ENCODE measurements around the gene SAP130.
A peak's percentile ranks its signal among the peaks of the same experiment; 100 is the strongest.

The SAP130 gene

GRCh38 chr2:128027801-128028667 lies at the start of gene SAP130:
SAP130 (minus strand) TSS chr2:128028059; CDS start chr2:128026292, 1,767 bp downstream.
- ATAC-seq = peak; percentile 75 to 78

- no peak for ATAC-seq
Measured at GRCh38 chr2:128076461-128077106, 48.7 kb upstream of the SAP130 start.

DNA sequence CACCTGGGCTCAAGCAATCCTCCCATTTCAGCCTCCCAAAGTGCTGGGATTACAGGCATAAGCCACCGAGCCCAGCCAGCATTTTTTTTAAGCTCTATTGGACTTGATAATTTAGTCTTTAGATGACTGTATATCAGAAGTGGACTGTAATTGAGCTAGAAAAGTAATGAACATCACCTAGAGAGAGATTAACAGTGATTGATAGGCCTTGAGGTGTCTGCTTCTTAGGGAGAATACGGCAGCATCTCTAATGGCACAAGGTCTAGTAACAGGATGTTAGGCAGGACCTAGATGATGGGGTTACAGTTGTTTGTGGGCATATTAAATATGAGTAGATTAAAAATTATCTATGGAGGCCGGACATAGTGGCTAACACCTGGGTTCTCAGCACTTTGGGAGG lies 45.4 kb upstream of the SAP130 start:
- no peak for ATAC-seq

GRCh38 chr2:128069769-128070168 lies 41.9 kb upstream of the SAP130 start:
- ATAC-seq = no peak

DNA sequence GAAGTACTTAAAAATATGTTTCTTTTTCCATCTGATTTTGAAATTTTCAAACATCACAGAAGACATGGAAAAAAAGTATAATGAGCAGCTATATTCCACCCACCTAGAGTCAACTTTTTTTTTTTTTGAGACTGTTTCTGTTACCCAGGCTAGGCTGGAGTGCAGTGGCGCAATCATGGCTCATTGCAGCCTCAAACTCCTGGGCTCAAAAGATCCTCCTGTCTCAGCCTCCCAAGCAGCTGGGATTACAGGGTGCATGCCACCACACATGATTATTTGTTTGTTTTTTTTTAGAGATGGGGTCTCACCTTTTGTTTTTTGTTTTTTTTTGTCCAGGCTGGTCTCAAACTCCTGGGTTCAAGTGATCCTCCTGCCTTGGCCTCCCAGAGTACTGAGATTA lies 36.5 kb upstream of the SAP130 start:
- no peak for ATAC-seq

DNA sequence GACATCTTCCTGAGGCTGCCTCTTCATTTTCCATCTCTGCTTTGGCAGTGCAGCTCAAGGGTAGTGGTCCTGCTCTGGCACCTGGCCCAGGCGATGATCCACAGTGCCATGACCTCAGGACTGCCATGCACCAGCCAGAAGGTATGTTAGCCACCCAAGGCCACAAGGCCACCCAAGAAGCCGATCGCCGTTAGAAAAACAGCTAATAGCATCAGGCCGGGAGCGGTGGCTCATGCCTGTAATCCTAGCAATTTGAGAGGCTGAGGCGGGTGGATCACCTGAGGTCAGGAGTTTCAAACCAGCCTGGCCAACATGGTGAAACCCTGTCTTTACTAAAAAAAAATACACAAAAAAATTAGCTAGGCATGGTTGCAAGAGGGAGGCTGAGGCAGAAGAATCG lies 34.7 kb upstream of the SAP130 start:
- no peak for ATAC-seq

- no peak for ATAC-seq
Measured at GRCh38 chr2:128058114-128058513, 30.3 kb upstream of the SAP130 start.

GRCh38 chr2:128057334-128057733 lies 29.5 kb upstream of the SAP130 start:
- no peak for ATAC-seq

DNA sequence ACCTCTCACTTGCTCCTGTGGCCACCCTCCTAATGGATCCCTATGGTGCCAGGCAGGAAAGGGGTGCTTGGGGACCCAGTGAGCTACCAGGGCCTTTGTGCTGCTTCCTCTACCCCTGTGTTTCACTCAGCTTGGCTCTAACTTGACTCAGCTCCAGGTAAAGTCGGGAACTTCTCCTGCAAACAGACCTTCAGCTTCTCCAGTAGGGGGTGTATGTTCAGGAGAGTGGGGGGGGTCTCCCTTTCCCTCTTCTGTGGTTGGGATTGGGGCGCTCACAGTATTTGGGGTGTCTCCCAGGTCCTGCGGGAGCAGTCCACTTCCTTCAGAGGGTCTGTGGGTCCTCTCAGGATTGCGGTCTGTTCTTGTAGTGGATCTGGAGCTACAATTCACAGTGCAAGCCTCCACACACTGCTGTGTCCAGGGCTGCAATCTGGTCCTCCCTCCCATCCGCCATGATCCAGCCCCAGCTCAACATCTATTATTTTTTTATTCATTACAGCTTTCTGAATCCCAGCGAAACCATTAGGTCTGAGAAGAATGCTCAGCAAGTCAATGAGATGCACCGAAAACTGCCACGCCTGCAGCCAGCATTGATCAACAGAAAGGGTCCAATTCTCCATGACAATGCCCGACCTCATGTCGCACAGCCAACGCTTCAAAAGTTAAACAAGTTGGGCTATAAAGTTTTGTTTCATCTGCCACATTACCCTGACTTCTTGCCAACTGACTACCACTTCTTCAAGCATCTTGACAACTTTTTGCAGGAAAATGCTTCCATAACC lies 26.4 kb upstream of the SAP130 start:
- no peak for ATAC-seq

DNA sequence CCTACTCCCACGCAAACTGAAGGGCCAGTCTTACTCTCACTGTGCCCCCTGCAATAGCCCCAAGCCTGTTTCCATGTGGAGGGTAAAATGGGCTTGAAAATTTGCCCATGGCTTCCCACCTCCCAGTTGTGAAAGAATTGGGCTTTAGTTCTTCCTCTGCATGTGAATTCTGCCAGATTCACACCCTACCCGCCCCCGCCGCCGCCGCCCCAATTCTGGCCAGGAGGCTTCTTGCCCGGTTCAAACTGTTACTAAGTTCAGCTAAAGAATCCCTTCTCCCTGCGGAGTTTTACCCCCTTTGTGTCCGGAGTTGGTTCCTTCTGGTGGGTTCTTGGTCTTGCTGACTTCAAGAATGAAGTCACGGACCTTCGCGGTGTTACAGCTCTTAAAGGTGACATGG lies 25.5 kb upstream of the SAP130 start:
- no peak for ATAC-seq

DNA sequence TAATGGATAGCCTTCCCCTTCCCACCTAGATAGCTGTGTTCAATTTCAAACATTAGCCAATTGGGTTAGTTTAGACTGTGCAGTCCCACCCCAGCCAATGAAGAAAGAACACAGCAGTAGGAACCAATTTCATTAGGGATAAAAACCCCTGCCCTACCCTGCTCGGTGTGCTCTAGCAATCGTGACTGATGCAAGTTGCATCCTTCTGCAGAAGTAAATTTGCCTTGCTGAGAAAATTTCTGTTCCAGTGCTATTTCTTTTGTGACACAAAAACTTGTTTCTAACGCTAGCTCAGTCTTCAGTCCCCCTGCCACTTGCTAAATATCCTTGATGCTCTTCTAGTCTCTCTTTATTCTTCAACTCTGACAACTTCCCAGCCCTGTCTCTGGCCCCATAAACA lies 15.2 kb upstream of the SAP130 start:
- ATAC-seq = no peak

DNA sequence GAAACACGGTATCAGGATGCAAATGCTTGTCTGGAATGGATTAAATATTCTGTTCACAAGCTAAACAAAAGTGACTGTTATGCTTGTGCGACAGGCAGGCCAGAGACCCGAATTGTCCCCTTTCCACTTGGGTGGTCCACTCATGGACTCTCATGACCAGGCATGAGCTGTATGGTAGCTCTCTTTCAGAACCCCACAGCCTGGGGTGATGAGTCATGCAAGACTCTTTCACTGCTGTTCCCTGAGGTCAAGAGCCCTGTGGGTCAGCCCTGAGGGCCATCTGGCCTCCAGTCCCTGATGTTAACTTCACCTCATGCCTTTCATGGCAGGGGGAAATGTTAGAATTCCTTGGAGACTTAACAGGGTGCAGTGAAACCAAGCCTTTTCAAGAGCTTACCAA lies 13.7 kb upstream of the SAP130 start:
- ATAC-seq = no peak

DNA sequence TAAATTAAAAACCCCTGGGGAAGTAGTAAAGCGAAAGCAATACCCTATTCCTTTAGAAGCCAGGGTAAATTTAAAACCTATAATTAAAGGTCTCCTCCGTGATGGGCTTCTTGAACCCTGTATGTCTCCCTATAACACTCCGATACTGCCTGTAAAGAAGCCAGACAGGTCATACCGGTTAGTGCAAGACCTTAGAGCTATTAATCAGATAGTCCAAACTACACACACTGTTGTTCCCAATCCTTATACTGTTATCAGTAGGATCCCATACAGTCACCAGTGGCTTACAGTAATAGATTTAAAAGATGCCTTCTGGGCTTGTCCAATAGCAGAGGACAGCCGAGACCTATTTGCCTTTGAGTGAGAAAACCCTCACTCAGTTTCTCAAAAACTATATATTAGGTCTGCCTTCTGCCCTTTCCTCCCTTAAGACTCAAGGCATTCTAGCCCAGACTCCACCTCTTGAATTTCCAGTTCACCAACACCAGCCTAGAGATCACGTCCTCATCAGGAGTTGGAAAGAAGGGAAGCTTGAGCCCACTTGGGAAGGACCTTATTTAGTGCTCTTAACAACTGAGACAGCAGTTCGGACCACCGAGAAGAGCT lies 12.4 kb upstream of the SAP130 start:
- no peak for ATAC-seq

DNA sequence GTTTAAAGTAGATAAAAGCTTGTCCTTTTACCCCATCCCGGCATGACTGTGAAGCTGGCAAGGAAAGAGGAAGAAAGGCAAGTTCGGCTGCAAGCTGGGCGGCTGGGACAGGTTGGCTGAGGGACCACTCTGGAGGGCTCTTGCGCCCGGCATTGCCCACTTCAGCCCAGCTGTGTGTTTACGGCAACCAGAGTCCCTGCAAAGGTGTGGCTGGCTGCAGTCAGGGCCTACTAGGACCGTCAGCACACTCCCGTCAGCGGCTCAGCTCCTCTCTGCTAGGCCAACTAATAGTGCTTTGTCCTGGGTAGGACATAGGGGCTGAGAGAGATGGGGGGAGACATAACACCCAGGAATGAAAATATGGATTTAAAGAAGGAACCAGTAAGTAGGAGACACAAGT lies 11.7 kb upstream of the SAP130 start:
- no peak for ATAC-seq

DNA sequence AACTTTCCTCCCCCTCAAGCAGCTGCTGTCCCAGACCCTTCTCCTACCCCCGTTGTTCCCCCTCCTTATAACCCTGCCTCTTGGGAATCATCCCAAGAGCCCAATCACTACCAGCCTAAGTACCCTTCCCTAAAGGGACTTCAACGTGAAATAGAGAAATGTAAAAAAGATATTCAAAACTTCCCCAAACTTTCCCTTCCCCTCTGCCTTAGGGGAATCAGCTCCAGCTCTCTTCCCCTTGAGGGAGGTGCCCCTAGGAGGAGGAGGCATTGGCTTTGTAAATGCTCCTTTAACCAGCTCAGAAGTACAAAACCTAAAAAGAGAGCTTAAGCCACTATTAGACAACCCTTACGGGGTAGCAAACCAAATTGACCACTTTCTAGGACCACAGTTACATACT lies 10.6 kb upstream of the SAP130 start:
- no peak for ATAC-seq

DNA sequence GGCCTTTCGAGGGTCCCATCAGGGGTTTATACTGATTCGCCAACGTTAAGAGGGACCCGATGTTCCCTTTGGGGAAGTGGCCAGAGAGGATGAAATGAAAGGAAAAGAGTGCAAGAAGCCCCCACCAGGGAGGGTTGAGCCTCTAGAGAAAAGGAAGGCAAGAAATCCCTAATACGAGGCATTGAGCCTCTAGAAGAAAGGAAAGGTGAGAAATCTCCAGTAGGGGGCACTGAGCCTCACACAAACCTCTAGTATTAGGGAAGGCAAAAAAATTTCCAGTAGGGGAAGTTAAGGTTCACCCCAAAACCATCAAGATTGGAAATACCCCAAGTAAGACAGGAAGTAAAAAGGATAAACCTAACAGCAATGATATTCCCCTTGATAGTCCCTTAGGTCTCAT lies 9.8 kb upstream of the SAP130 start:
- no peak for ATAC-seq

GRCh38 chr2:128036748-128037607 lies 9.1 kb upstream of the SAP130 start:
- no peak for ATAC-seq

GRCh38 chr2:128032092-128032491 lies 4.2 kb upstream of the SAP130 start:
- no peak for ATAC-seq

DNA sequence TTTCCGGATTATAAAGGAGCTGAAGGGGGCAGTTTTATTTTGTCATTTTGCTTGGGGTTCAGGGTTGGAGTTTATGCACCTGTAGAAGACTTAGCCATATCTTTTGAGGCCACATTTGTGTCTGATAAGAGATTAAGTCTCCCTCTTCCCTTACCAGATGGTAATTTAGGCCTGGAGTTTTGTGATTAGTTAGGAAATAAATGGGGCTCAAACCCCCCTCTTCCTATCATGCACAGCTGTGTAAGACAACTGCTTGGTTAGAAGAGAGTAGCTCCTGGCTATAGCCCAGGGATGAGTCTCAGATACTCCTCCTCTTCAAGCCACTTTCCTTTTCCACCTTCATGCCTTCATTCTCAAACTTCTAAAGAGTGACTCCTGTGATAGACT lies 802 bp upstream of the SAP130 start:
- ATAC-seq = no peak

- ATAC-seq = peak; percentile 91
Measured at GRCh38 chr2:128027278-128027800, 520 bp downstream of the SAP130 start.

DNA sequence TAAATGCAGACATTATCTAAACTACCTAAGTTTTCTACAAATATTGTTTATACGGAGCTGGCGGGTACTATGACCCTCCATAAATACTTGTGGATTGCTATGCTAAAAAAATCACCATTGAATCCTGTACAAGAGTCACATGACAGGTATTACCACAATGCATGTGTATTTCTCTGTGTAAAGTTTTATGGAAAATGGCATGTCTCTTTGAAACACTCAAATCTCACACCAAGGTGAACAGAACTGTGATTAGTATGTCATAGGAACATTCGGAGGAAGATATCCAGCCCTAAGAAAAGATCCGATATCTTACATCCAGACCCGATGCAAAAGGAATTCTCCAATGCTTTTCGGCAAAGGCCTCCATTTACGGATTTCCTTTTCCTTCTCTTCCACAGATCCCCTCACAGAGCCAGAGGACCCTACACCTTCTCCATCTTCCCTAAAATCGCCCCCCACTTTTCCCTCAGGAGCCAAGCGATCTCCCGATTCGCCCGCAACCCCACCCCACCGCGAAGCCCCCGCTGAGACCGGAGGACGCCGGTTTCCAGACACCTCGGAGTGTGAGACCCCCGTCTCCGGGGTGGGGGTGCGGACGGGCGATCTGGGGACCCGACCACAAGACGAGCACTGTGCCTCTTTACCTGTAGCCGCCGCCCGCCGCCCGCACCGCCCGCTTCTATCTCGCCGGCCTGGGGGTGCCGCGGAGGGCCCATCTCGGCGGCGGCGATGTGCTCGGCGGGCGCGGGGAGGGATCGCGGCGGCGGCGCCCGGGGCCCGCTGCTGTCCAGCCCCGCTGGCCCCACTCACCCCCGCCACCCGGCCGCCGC lies 1.2 kb downstream of the SAP130 start:
- no peak for ATAC-seq
